Trophoblast cell (in vitro differentiated cells and primary cell): ENCODE data around the gene GARNL3.

Experiments
- DNase-seq, 2 donors: peaks; one replicate each; pipeline ENCODE4 v3.0.0-alpha.2; 2016
- H2AFZ ChIP-seq: 2 replicates; pipeline ENCODE4 v1.6.1; 2013; ENCODE audit warnings: low read length, moderate library complexity, mild to moderate bottlenecking; ENCODE audit not compliant: insufficient read depth, poor library complexity
- H2AK5ac ChIP-seq: 2 replicates; pipeline ENCODE4 v1.6.1; 2013; ENCODE audit warnings: mild to moderate bottlenecking, low read length
- H2BK120ac ChIP-seq: 2 replicates; pipeline ENCODE4 v1.6.1; 2013; ENCODE audit warnings: low read length, mild to moderate bottlenecking, moderate library complexity; ENCODE audit not compliant: insufficient read depth, poor library complexity
- H2BK12ac ChIP-seq: 2 replicates; pipeline ENCODE4 v1.6.1; 2013; ENCODE audit warnings: mild to moderate bottlenecking, low read length, moderate library complexity
- H2BK5ac ChIP-seq: 2 replicates; pipeline ENCODE4 v1.6.1; 2013; ENCODE audit warnings: low read length, low read depth, moderate library complexity, mild to moderate bottlenecking; ENCODE audit not compliant: poor library complexity
- H3K14ac ChIP-seq: 2 replicates; pipeline ENCODE4 v1.6.1; 2013; ENCODE audit warnings: mild to moderate bottlenecking, low read length
- H3K18ac ChIP-seq: 2 replicates; pipeline ENCODE4 v1.6.1; 2013; ENCODE audit warnings: mild to moderate bottlenecking, low read length
- H3K23ac ChIP-seq: 2 replicates; pipeline ENCODE4 v1.6.1; 2013; ENCODE audit warnings: low read length
- H3K27ac ChIP-seq: 2 replicates; pipeline ENCODE4 v1.5.1; 2013; ENCODE audit warnings: low read depth, mild to moderate bottlenecking, inconsistent platforms, low read length, moderate library complexity
- H3K27me3 ChIP-seq: 2 replicates; pipeline ENCODE4 v1.6.1; 2013; ENCODE audit warnings: inconsistent platforms, mild to moderate bottlenecking, low read length, moderate library complexity; ENCODE audit not compliant: insufficient read depth
- H3K36me3 ChIP-seq, 2 experiments: 1 replicate in 1 of 2; 2 replicates in 1 of 2; pipeline ENCODE4 v1.6.1; 2013; ENCODE audit warnings: low read length in 2 of 2, mild to moderate bottlenecking in 2 of 2, moderate library complexity in 1 of 2; ENCODE audit not compliant: insufficient read depth in 2 of 2, control insufficient read depth in 1 of 2
- H3K4ac ChIP-seq: 2 replicates; pipeline ENCODE4 v1.6.1; 2013; ENCODE audit warnings: low read depth, mild to moderate bottlenecking, low read length, moderate library complexity
- H3K4me1 ChIP-seq, 2 experiments: 1 replicate in 1 of 2; 2 replicates in 1 of 2; pipeline ENCODE4 v1.6.1; 2013; ENCODE audit warnings: low read length in 2 of 2, mild to moderate bottlenecking in 2 of 2, moderate library complexity in 1 of 2; ENCODE audit not compliant: insufficient read depth in 2 of 2, control insufficient read depth in 1 of 2
- H3K4me2 ChIP-seq: 2 replicates; pipeline ENCODE4 v1.6.1; 2013; ENCODE audit warnings: inconsistent platforms, mild to moderate bottlenecking, low read length, moderate library complexity
- H3K4me3 ChIP-seq: 2 replicates; pipeline ENCODE4 v1.5.1; 2013; ENCODE audit warnings: mild to moderate bottlenecking, low read depth, low read length, inconsistent platforms
- H3K79me1 ChIP-seq: one replicate; pipeline ENCODE4 v1.6.1; 2013; ENCODE audit warnings: low read length
- H3K79me2 ChIP-seq: 2 replicates; pipeline ENCODE4 v1.6.1; 2013; ENCODE audit warnings: low read length, mild to moderate bottlenecking; ENCODE audit not compliant: control insufficient read depth, insufficient read depth, poor library complexity
- H3K9ac ChIP-seq: 2 replicates; pipeline ENCODE4 v1.6.1; 2013; ENCODE audit warnings: mild to moderate bottlenecking, low read length
- H3K9me3 ChIP-seq: 2 replicates; pipeline ENCODE4 v1.6.1; 2013; ENCODE audit warnings: low read depth, mild to moderate bottlenecking, control low read depth, inconsistent platforms, low read length; ENCODE audit not compliant: insufficient read depth
- H4K12ac ChIP-seq: 2 replicates; pipeline ENCODE4 v1.6.1; 2013; ENCODE audit warnings: low read depth, mild to moderate bottlenecking, low read length, moderate library complexity
- H4K8ac ChIP-seq: 2 replicates; pipeline ENCODE4 v1.6.1; 2013; ENCODE audit warnings: low read depth, mild to moderate bottlenecking, low read length, moderate library complexity
- H4K91ac ChIP-seq: one replicate; pipeline ENCODE4 v1.6.1; 2013; ENCODE audit warnings: low read depth, mild to moderate bottlenecking, low read length, moderate library complexity
- WGBS: extraction: QIAGEN DNeasy Blood & Tissue Kit; methylation state at CpG from one replicate; pipeline ENCODE4 v1.1.7; 2013; ENCODE audit warnings: missing lambda C conversion rate; ENCODE audit not compliant: insufficient read length, insufficient coverage; ENCODE audit errors: extremely low coverage; 5-methylcytosine and 5-hydroxymethylcytosine counted together

The GARNL3 gene

DNA sequence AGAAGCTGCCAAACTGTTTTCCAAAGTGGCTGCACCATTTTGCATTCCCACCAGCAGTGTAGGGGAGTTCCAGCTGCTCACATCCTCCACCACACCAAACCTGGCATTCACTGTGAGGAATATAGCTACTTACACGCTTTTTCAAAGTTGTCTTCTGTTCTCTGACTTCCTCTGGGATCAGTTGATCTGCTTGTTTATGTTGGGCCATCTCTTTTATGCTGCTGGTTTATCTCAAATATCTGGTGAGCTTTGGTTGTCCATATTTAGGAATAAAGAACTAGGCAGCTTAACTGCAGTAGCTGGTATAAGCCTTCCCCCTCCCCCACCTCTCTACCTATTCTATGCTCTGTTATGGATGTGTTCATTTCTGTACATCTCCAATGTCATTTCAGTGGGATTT lies 151.1 kb downstream of the GARNL3 start:
- H3K27me3 ChIP-seq, result no peaks in the 10 kb centered on the region
- no CpG with 5 or more reads among the region's 1 CpG for WGBS
- H2AK5ac ChIP-seq, result no peak overlapping the region
- no peak overlapping the region for H2BK120ac ChIP-seq
- no peak overlapping the region for H3K4ac ChIP-seq
- no peak overlapping the region for H3K18ac ChIP-seq
- H4K8ac ChIP-seq, result no peak overlapping the region
- no peak overlapping the region for H3K9ac ChIP-seq
- no peak overlapping the region for H2AFZ ChIP-seq
- no peaks in the 10 kb centered on the region for H3K9me3 ChIP-seq
- no peak overlapping the region for H2BK12ac ChIP-seq
- no peak overlapping the region for H4K12ac ChIP-seq
- peaks cover 4% of the 10 kb centered on the region in 2 experiments for H3K36me3 ChIP-seq
- no peak overlapping the region for H3K4me2 ChIP-seq
- H2BK5ac ChIP-seq, result no peak overlapping the region
- no peak overlapping the region for H4K91ac ChIP-seq
- no peaks in the 10 kb centered on the region for H3K79me2 ChIP-seq
- H3K4me1 ChIP-seq, result peaks cover 5 to 15% of the 10 kb centered on the region in 2 experiments
- H3K27ac ChIP-seq, result no peak overlapping the region
- H3K4me3 ChIP-seq, result no peak overlapping the region
- H3K79me1 ChIP-seq, result no peaks in the 10 kb centered on the region
- H3K23ac ChIP-seq, result no peak overlapping the region
- no peak overlapping the region for H3K14ac ChIP-seq
- no peak for DNase-seq

DNA sequence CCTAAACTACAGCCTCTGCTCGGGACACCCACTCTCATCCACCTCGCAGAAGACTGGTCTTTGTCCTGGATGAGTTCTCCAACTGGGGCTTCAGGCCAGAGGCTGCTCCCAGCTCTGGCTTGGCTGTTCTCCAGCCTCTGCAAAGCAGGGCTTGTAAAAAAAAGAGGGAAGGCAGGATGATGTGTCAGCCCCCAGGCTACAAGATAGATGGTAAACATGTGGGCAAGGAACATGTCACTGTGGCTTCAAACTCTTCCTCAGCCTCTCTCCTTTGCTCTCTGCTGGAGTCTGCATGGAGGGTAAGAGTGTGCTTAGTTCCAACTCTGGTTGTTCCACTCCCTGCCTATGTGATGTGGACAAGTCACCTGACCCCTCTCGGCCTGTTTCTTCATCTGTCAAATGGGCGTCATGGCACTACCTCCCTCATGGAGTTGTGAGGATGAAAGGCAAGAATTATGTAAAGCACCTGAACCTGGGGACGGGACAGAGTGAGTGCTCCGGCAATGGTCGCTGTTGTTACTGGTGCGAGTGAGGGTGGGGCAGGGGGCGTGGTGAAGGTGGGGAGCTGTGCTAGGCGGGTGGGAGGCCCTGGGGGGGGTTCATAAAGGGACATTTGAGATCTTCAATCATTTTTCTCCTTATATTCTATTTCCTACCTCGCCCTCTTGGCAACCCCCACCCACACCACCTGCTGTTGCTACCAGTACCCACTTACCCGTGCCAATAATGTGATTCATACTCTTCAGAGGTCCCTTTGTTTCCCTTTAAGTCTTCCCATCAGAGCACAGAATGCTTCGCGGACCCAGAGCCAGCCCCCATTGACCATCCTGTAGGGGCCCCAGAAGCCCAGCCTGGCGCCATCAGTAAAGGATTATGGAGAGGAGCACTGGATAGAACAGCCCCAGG lies 152.8 kb downstream of the GARNL3 start:
- no peak overlapping the region for H3K23ac ChIP-seq
- H4K91ac ChIP-seq, result no peak overlapping the region
- H3K36me3 ChIP-seq, result peaks cover 2% of the 10 kb centered on the region in 2 experiments
- no peaks in the 10 kb centered on the region for H3K27me3 ChIP-seq
- peak; percentile 71 to 84 for DNase-seq
- no peaks in the 10 kb centered on the region for H3K79me1 ChIP-seq
- no peak overlapping the region for H3K4ac ChIP-seq
- no peak overlapping the region for H3K18ac ChIP-seq
- no peaks in the 10 kb centered on the region for H3K79me2 ChIP-seq
- H2BK120ac ChIP-seq, result no peak overlapping the region
- no peak overlapping the region for H2BK5ac ChIP-seq
- no peak overlapping the region for H2AFZ ChIP-seq
- no peak overlapping the region for H3K9ac ChIP-seq
- WGBS, result no CpG with 5 or more reads among the region's 15 CpGs
- no peaks in the 10 kb centered on the region for H3K9me3 ChIP-seq
- no peak overlapping the region for H3K27ac ChIP-seq
- H2BK12ac ChIP-seq, result no peak overlapping the region
- H3K4me1 ChIP-seq, result peaks cover 5 to 15% of the 10 kb centered on the region in 2 experiments
- no peak overlapping the region for H4K8ac ChIP-seq
- no peak overlapping the region for H3K4me3 ChIP-seq
- no peak overlapping the region for H4K12ac ChIP-seq
- H3K14ac ChIP-seq, result no peak overlapping the region
- H3K4me2 ChIP-seq, result no peak overlapping the region
- no peak overlapping the region for H2AK5ac ChIP-seq

DNA sequence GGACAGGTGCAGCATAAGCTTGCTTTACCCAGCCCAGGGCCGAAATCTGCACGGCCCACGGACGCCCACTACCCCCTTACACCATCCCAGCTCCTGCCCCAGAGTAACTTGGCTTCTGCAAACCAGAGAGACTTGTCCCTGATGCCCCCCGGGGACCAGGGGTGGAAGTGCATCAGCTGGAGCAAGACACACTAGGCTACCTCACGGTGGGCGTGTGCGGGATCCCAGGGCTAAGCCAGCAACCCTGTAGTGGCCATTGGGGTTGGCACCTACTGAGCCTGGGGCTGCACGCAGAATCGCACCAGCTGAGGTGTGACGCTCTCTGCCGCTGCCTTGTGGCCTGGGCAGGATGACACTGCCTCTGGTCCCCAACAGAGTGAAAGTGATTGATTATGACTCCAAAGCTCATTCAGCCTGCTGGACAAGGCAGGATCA lies 153.5 kb downstream of the GARNL3 start:
- no peak overlapping the region for H3K23ac ChIP-seq
- H3K36me3 ChIP-seq, result peaks cover 2% of the 10 kb centered on the region in 2 experiments
- no peak overlapping the region for H2BK12ac ChIP-seq
- no peaks in the 10 kb centered on the region for H3K79me1 ChIP-seq
- H4K12ac ChIP-seq, result no peak overlapping the region
- no peak overlapping the region for H3K14ac ChIP-seq
- H3K9me3 ChIP-seq, result no peaks in the 10 kb centered on the region
- H4K91ac ChIP-seq, result no peak overlapping the region
- no peak overlapping the region for H4K8ac ChIP-seq
- no peak overlapping the region for H3K4me2 ChIP-seq
- H3K4me3 ChIP-seq, result no peak overlapping the region
- no peaks in the 10 kb centered on the region for H3K27me3 ChIP-seq
- H3K4me1 ChIP-seq, result peaks cover 5 to 22% of the 10 kb centered on the region in 2 experiments
- DNase-seq, result no peak
- no peak overlapping the region for H3K9ac ChIP-seq
- WGBS, result no CpG with 5 or more reads among the region's 12 CpGs
- no peak overlapping the region for H2BK5ac ChIP-seq
- H3K18ac ChIP-seq, result no peak overlapping the region
- H2AK5ac ChIP-seq, result no peak overlapping the region
- no peak overlapping the region for H2AFZ ChIP-seq
- no peak overlapping the region for H2BK120ac ChIP-seq
- H3K79me2 ChIP-seq, result no peaks in the 10 kb centered on the region
- no peak overlapping the region for H3K4ac ChIP-seq
- H3K27ac ChIP-seq, result no peak overlapping the region

DNA sequence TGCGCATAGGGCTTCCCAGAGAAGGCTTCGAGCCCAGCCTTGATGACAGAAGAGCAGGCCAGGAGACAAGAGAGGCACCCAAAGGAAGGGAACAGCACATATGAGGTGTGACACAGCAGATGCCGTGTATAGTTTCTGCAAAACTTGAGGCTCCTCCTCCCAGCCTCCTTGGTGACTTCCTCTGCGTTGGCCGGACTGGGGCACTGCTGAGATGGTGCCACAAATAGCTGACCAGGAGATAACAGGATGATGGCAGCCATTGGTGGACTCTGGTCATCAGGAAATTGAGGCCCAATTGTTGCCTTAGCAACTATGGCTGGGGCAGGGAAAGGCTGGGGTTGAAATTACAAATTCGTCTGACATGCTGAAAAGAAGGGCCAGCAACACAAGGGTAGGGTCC lies 154.8 kb downstream of the GARNL3 start:
- no peak overlapping the region for H3K4me2 ChIP-seq
- H3K23ac ChIP-seq, result no peak overlapping the region
- peaks cover 0 to 2% of the 10 kb centered on the region in 2 experiments for H3K36me3 ChIP-seq
- H2AK5ac ChIP-seq, result no peak overlapping the region
- no CpG with 5 or more reads among the region's 6 CpGs for WGBS
- peaks cover 5% of the 10 kb centered on the region for H3K79me1 ChIP-seq
- H3K4me3 ChIP-seq, result no peak overlapping the region
- H3K27ac ChIP-seq, result no peak overlapping the region
- no peak overlapping the region for H3K18ac ChIP-seq
- no peak overlapping the region for H2BK5ac ChIP-seq
- no peak for DNase-seq
- peaks cover 5 to 24% of the 10 kb centered on the region in 2 experiments for H3K4me1 ChIP-seq
- H2BK120ac ChIP-seq, result no peak overlapping the region
- no peak overlapping the region for H3K14ac ChIP-seq
- no peak overlapping the region for H2AFZ ChIP-seq
- H4K91ac ChIP-seq, result no peak overlapping the region
- peaks cover under 1% of the 10 kb centered on the region for H3K79me2 ChIP-seq
- no peak overlapping the region for H3K4ac ChIP-seq
- no peaks in the 10 kb centered on the region for H3K27me3 ChIP-seq
- H4K8ac ChIP-seq, result no peak overlapping the region
- no peaks in the 10 kb centered on the region for H3K9me3 ChIP-seq
- H3K9ac ChIP-seq, result no peak overlapping the region
- no peak overlapping the region for H4K12ac ChIP-seq
- no peak overlapping the region for H2BK12ac ChIP-seq
